HepG2 (cell line): ENCODE measurements around the gene CD9. TPM values are rescaled to one million over a fixed set of nuclear protein-coding genes. Genes with fewer than 3 reads are reported as not detected.

Experiments used
- ATAC-seq: fragments of 200-7000 bp; cut with Tn5 transposase; 3 replicates; pipeline ENCODE4 v1.9.1; 2020; ENCODE audit warnings: mild to moderate bottlenecking, moderate library complexity
- BruUV-seq: library from RNA; stranded (reverse); fragments of 400-500 nt; replicated peaks from 2 replicates; lab custom pipeline; 2021; lab: Mats Ljungman, UMichigan
- CTCF ChIA-PET: fragments of 300-600 bp; formaldehyde crosslinking; extraction: SDS; loops from one replicate; lab custom pipeline; 2021; ENCODE audit warnings: low total read pairs, inconsistent platforms, low intra/inter-chr PET ratio; lab: Yijun Ruan, JAX
- POLR2A ChIA-PET: fragments of 350-600 bp; sonication (Branson Sonifier 250); formaldehyde crosslinking; loops from one replicate; lab custom pipeline; 2020; ENCODE audit warnings: antibody characterized with exemption, inconsistent platforms; lab: Yijun Ruan, JAX
- DNase-seq: peaks from one replicate; pipeline ENCODE4 v3.0.0-alpha.2; 2015; ENCODE audit warnings: low spot score
- FAIRE-seq: peaks from 3 replicates; lab custom pipeline; 2011; peaks lifted over from hg19 to GRCh38; lab: Jason Lieb, UNC
- H2AFZ ChIP-seq: one replicate; pipeline ENCODE4 v1.6.1; 2011; ENCODE audit warnings: low read length, inconsistent platforms
- H3K27ac ChIP-seq: fragments of 300-600 bp; 3 replicates; pipeline ENCODE4 v1.8.0; 2011; ENCODE audit warnings: mixed run types, mild to moderate bottlenecking, mixed read lengths, low read length, inconsistent platforms; ENCODE audit not compliant: insufficient read depth; ENCODE audit errors: extremely low read length
- H3K27me3 ChIP-seq, 2 experiments: fragments of 200-600 bp in 1 of 2; 2 replicates in 1 of 2; 3 replicates in 1 of 2; pipeline versions ENCODE4 v1.6.0 to v1.8.0; 2011; ENCODE audit warnings: low read length in 2 of 2, mild to moderate bottlenecking in 2 of 2, moderate library complexity in 2 of 2, inconsistent platforms in 1 of 2; ENCODE audit not compliant: insufficient read depth in 2 of 2, control insufficient read depth in 1 of 2
- H3K36me3 ChIP-seq, 2 experiments: fragments of 200-600 bp in 1 of 2; replicated peaks in 1 of 2; 2 replicates in 1 of 2; 3 replicates in 1 of 2; pipeline versions ENCODE4 v1.5.1 to v1.8.0; 2011; ENCODE audit warnings: low read length in 2 of 2, inconsistent platforms in 1 of 2; ENCODE audit not compliant: insufficient read depth in 2 of 2, control insufficient read depth in 1 of 2
- H3K4me1 ChIP-seq: 2 replicates; pipeline ENCODE4 v1.5.1; 2012; ENCODE audit warnings: low read length, inconsistent platforms; ENCODE audit not compliant: insufficient read depth
- H3K4me2 ChIP-seq: 2 replicates; pipeline ENCODE4 v1.6.0; 2011; ENCODE audit warnings: low read depth, low read length, inconsistent platforms
- H3K4me3 ChIP-seq, 3 experiments: fragments of 200-600 bp in 1 of 3; sonication (generic), shearing (Covaris generic) in 1 of 3; replicated peaks in 1 of 3; 2 replicates each; pipeline ENCODE4 v1.5.1; 2011 to 2016; ENCODE audit warnings: low read length in 3 of 3, inconsistent platforms in 2 of 3, low read depth in 2 of 3, mild to moderate bottlenecking in 2 of 3, control low read depth in 1 of 3, mixed read lengths in 1 of 3; ENCODE audit not compliant: insufficient read depth in 1 of 3
- H3K79me2 ChIP-seq: one replicate; pipeline ENCODE4 v1.6.1; 2011; ENCODE audit warnings: low read length, inconsistent platforms; ENCODE audit not compliant: insufficient read depth
- H3K9ac ChIP-seq: 2 replicates; pipeline ENCODE4 v1.6.0; 2011; ENCODE audit warnings: mild to moderate bottlenecking, low read depth, low read length, inconsistent platforms; ENCODE audit not compliant: insufficient read depth
- H3K9me3 ChIP-seq: 2 replicates; pipeline ENCODE4 v1.5.1; 2012; ENCODE audit warnings: mild to moderate bottlenecking, low read length
- H4K20me1 ChIP-seq: 2 replicates; pipeline ENCODE4 v1.6.0; 2011; ENCODE audit warnings: inconsistent platforms, mild to moderate bottlenecking, low read length, moderate library complexity; ENCODE audit not compliant: insufficient read depth
- CENPBD1 ChIP-seq: sonication (generic); formaldehyde crosslinking; IDR thresholded peaks from 2 replicates; pipeline ENCODE4 v1.8.0; 2022; ENCODE audit warnings: missing genetic modification reagents, low read depth, mild to moderate bottlenecking, borderline replicate concordance
- CSRNP2 ChIP-seq: sonication (generic); formaldehyde crosslinking; conservative IDR thresholded peaks from 2 replicates; pipeline ENCODE4 v1.8.0; 2022; ENCODE audit warnings: low read depth, missing genetic modification reagents
- CTCF ChIP-seq: sonication (generic); formaldehyde crosslinking; IDR thresholded peaks from 2 replicates; pipeline ENCODE4 v1.5.0; 2020; ENCODE audit warnings: mild to moderate bottlenecking, missing genetic modification reagents, moderate library complexity
- NFE2L2 ChIP-seq: fragments of 150-350 bp; IDR thresholded peaks from 2 replicates; pipeline ENCODE4 v1.6.1; 2014; ENCODE audit warnings: low read length
- SKIL ChIP-seq: sonication (generic); formaldehyde crosslinking; IDR thresholded peaks from 2 replicates; pipeline ENCODE4 v1.8.0; 2022; ENCODE audit warnings: missing genetic modification reagents, mild to moderate bottlenecking, moderate library complexity, borderline replicate concordance
- TP53 ChIP-seq: sonication (generic); formaldehyde crosslinking; conservative IDR thresholded peaks from 2 replicates; pipeline ENCODE4 v1.4.0; 2020; ENCODE audit warnings: missing genetic modification reagents
- ZFP36 ChIP-seq: fragments of 150-350 bp; IDR thresholded peaks from 2 replicates; pipeline ENCODE4 v1.6.1; 2018; ENCODE audit warnings: borderline replicate concordance, low read length, low read depth; ENCODE audit not compliant: partially characterized antibody
- ZKSCAN1 ChIP-seq: fragments of 150-350 bp; IDR thresholded peaks from 2 replicates; pipeline ENCODE4 v1.6.1; 2014; ENCODE audit warnings: low read length
- ZNF549 ChIP-seq: sonication (generic); formaldehyde crosslinking; IDR thresholded peaks from 2 replicates; pipeline ENCODE4 v1.5.0; 2020; ENCODE audit warnings: missing genetic modification reagents
- WGBS: methylation state at CpG from one replicate; pipeline ENCODE4 v1.1.6; 2017; ENCODE audit warnings: low lambda C conversion rate; 5-methylcytosine and 5-hydroxymethylcytosine counted together
- in situ Hi-C: cut with HindIII; loops from 2 replicates; pipeline ENCODE4 v1.10.0; 2017; ENCODE audit warnings: low pct_unique_long_range_greater_than_20kb; ENCODE audit not compliant: extremely low pct_ligation_motif_present
- intact Hi-C: fragments of 100-400 bp; cut with micrococcal nuclease; formaldehyde crosslinking; loops from one replicate; pipeline ENCODE4 v1.10.0; 2022; ENCODE audit not compliant: unreplicated experiment
- polyA plus RNA-seq, 8 experiments: library from polyadenylated mRNA; depleted of rRNA in 3 of 8; stranded (reverse) in 7 of 8; unstranded in 1 of 8; fragments of >200 nt; fragmentation: Illumina TruSeq in 4 of 8; extraction: Trizol in 4 of 8; gene quantifications; 2 replicates each; pipeline versions ENCODE4 v1.2.1 to v1.2.3, GENCODE V29; 2011 to 2016; ENCODE audit warnings: low read depth in 4 of 8, missing spikeins in 1 of 8, mixed read lengths in 1 of 8; ENCODE audit not compliant: insufficient read depth in 1 of 8
- total RNA-seq, 5 experiments: library from RNA; depleted of rRNA; stranded (reverse); fragments of >200 nt; fragmentation: Illumina TruSeq; extraction: Trizol; gene quantifications; 2 replicates each; pipeline ENCODE4 v1.2.3, GENCODE V29; 2016; ENCODE audit warnings: low read depth in 1 of 5

Gene CD9
- total and polyA plus RNA-seq, 2 of the 13 experiments (the other 11 are each of a cell fraction or from before 2014, with no cell fraction given), result 5.8 to 38.3 TPM

- POLR2A ChIA-PET, result interaction anchor here (0.6 kb wide), 1 partner anchor 24 kb away, joined by 3 read pairs; no protein-coding TSS in a partner anchor
- no peak for DNase-seq
- in situ Hi-C loops, result no loop called here
- BruUV-seq, result no TSS peak
- Histone ChIP-seq H3K4me1 (peaks cover 62% of the 10 kb centered on the region), H3K27ac (no peak overlapping the region), H3K4me2 (peak overlapping the region; percentile 52), H2AFZ (no peak overlapping the region), H4K20me1 (no peaks in the 10 kb centered on the region), H3K4me3 (peak overlapping the region in 1 of 3 experiments; percentile 10; a peak in 1 of 6 replicates), H3K36me3 (no peaks in the 10 kb centered on the region), H3K9ac (no peak overlapping the region), H3K9me3 (no peaks in the 10 kb centered on the region), H3K27me3 (peaks cover 0 to 18% of the 10 kb centered on the region in 2 experiments; a peak in 4 of 5 replicates), H3K79me2 (no peaks in the 10 kb centered on the region)
- CTCF ChIA-PET, result no interaction called here
- intact Hi-C loops, result no loop called here
- no peak for FAIRE-seq
- 27% methylated on average over 12 of the region's 12 CpGs for WGBS
- peak; percentile 60 for ATAC-seq
- TF ChIP-seq ZNF549 (CRISPR knock-in tag) (no peak), NFE2L2 (no peak), TP53 (CRISPR knock-in tag) (no peak)
These were observed 72.4 kb downstream of the CD9 start for GRCh38 chr12:6272300-6273204.

- H3K4me2 ChIP-seq, result peak overlapping the region; percentile 52
- 42% methylated on average over 2 of the region's 4 CpGs for WGBS
- no peak overlapping the region for H3K9ac ChIP-seq
- no peak overlapping the region for H2AFZ ChIP-seq
- H3K36me3 ChIP-seq, result no peaks in the 10 kb centered on the region
- CTCF ChIA-PET, result no interaction called here
- no peaks in the 10 kb centered on the region for H3K9me3 ChIP-seq
- peaks cover 68% of the 10 kb centered on the region for H3K4me1 ChIP-seq
- no peaks in the 10 kb centered on the region for H4K20me1 ChIP-seq
- H3K27ac ChIP-seq, result no peak overlapping the region
- TF ChIP-seq SKIL (CRISPR knock-in tag), result no peak
- TF ChIP-seq CENPBD1 (CRISPR knock-in tag), result no peak
- no peak for TF ChIP-seq ZFP36
- TF ChIP-seq ZKSCAN1, result no peak
- TF ChIP-seq CSRNP2 (CRISPR knock-in tag), result no peak
- TF ChIP-seq CTCF (CRISPR knock-in tag), result no peak
- TF ChIP-seq, all 625 proteins: peak for 0
- no TSS peak for BruUV-seq
- intact Hi-C loops (no loop called here), in situ Hi-C loops (no loop called here)
- no peaks in the 10 kb centered on the region for H3K79me2 ChIP-seq
- DNase-seq (no peak), ATAC-seq (no peak), FAIRE-seq (no peak)
- H3K4me3 ChIP-seq, result peak overlapping the region in 1 of 3 experiments; percentile 39; a peak in 1 of 6 replicates
- POLR2A ChIA-PET, result interaction anchor here (0.6 to 0.7 kb wide), 2 partner anchors 24 to 98 kb away, joined by 3 to 4 read pairs; no protein-coding TSS in a partner anchor
- peaks cover 0 to 21% of the 10 kb centered on the region in 2 experiments; a peak in 4 of 5 replicates for H3K27me3 ChIP-seq
These were observed 73.0 kb downstream of the CD9 start for GRCh38 chr12:6273205-6273540.
